Measurements from ENCODE around the gene KLHL17.

- TF ChIP-seq MAX (IDR thresholded peaks at IDR 0.05) (no peak), YY1 (IDR thresholded peaks at IDR 0.05; ENCODE audit: low read depth) (no peak)
- TF ChIP-seq, protein P1, sequence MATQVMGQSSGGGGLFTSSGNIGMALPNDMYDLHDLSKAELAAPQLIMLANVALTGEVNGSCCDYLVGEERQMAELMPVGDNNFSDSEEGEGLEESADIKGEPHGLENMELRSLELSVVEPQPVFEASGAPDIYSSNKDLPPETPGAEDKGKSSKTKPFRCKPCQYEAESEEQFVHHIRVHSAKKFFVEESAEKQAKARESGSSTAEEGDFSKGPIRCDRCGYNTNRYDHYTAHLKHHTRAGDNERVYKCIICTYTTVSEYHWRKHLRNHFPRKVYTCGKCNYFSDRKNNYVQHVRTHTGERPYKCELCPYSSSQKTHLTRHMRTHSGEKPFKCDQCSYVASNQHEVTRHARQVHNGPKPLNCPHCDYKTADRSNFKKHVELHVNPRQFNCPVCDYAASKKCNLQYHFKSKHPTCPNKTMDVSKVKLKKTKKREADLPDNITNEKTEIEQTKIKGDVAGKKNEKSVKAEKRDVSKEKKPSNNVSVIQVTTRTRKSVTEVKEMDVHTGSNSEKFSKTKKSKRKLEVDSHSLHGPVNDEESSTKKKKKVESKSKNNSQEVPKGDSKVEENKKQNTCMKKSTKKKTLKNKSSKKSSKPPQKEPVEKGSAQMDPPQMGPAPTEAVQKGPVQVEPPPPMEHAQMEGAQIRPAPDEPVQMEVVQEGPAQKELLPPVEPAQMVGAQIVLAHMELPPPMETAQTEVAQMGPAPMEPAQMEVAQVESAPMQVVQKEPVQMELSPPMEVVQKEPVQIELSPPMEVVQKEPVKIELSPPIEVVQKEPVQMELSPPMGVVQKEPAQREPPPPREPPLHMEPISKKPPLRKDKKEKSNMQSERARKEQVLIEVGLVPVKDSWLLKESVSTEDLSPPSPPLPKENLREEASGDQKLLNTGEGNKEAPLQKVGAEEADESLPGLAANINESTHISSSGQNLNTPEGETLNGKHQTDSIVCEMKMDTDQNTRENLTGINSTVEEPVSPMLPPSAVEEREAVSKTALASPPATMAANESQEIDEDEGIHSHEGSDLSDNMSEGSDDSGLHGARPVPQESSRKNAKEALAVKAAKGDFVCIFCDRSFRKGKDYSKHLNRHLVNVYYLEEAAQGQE (IDR thresholded peaks at IDR 0.05; ENCODE audit: low read depth) = no peak
These were observed 15.8 kb upstream of the KLHL17 start for GRCh38 chr1:944341-945325.

Measured in Ishikawa (cell line).